Stimulated activated CD4-positive, alpha-beta T cell treated with anti-CD3 and anti-CD28 coated beads, Interleukin-4, amount 100 ng/mL, for 24 hours (primary cell): ENCODE data around the gene DACT2.
"Not testable (repeated sequence)": the region's sequence is repeated elsewhere in the genome, so short reads cannot be mapped to it uniquely, and the experiment has no call there.

Source experiments
- DNase-seq: peaks from one replicate; pipeline ENCODE4 v3.0.0-alpha.2; 2020

Gene DACT2

DNA sequence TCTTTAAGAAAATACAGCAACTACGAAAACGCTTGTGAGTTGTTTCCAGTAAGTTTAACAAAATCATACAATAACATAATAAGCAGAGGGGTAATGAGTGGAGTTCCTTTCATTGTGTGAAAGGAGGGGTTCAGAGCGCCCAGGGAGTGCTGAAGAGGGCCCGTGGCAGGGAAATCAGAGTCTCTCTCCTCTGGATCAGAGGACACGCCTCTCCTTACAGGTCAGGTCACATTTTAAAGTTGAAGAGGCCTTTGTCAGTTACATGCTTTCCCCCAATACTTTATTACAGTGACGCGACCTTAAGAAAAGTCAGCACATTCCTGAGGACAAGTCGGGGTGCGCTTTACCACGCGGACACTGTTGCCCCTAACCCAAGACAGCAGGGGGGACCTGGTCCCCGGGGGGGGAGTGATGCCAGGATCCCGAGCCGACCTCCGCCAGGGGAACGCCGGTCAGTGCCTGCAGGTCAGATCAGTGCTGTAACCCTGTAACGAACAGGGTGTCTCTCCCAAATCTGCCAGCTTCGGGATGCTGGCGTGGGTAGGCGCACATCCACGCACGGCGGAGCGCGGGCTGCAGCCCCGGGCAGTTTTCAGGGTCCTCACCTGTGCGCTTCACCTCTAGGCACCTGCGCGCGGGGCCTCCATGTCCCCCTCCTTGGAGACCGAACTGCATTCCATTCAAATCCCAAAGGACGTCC, 848 bp downstream of the DACT2 start:
- no peak for DNase-seq

DNA sequence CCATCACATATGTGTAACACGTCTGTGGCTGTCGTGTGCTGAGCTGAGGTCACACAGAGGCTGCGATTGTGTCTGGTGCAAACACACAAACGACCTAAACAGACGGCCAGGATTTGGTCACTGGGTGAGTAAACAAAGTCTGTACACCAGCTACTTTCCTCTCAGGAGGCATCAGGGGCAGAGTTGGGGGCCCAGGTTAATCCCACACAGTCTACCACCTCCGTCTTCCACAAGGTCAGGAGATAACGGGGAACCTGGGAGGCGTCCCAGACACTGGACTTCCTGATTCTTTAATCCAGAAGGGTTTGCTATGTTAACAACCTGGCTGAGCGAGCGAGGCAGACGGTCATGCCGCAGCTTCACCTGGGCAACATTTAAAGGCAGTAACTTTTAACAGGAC, 1.5 kb downstream of the DACT2 start:
- no peak for DNase-seq

DNA sequence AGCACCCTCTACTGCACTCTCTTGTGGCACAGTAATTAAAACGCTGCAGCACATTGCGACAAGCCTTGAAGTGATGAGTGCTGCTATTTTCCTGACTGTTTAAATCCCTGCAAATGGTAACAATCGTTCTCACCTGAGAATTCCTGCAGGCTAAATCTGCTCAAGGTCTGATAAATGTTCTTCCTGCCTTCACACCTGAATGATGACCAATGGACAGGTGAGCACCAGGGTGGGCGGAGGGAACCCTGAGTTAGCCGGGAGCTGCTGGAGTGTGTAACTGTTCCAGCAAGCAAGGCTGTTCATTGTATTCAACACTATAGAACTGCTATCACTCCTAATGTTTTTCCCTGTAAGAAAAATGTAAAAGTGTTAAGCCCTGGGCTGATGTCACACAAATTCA, 4.0 kb downstream of the DACT2 start:
- DNase-seq = no peak

DNA sequence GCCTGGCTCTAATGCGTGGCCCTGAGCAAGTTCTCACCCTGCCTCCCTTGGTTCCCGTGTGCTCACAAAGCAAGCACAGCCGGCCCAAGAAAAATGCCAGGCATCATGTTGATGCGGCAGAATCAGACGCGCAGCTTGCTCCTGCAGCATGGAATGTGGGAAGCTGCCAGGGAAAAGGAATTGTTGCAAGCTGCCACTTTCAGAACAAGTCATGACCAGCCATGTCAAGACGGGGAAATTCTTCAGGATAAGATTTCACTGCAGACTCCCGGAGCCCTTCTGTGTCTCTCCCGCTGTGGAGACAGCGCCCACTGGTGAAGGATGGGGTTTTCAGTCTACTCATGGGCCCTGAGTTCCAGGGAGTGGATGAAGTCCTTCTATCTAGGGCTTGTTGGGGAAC, 4.6 kb downstream of the DACT2 start:
- no peak for DNase-seq

DNA sequence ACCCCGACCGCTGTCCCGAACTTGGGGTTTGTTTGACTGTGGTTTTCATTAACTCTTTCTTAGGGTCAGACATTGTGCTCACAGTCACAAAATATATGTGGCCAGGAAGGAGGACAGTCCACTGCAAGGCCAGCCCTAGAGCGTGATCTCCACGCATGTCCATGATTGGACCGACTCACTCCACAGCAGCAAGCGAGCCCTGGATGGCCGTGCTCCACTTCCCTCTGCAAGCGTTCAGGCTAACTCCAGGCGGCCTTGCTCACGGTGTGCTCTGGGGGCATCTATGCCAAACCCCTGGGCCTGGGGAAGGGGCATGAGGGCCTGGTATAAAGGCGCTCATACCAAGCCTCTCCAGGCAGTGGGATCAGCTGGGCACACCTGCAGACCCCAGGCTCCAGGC, 5.6 kb downstream of the DACT2 start:
- DNase-seq = no peak

DNA sequence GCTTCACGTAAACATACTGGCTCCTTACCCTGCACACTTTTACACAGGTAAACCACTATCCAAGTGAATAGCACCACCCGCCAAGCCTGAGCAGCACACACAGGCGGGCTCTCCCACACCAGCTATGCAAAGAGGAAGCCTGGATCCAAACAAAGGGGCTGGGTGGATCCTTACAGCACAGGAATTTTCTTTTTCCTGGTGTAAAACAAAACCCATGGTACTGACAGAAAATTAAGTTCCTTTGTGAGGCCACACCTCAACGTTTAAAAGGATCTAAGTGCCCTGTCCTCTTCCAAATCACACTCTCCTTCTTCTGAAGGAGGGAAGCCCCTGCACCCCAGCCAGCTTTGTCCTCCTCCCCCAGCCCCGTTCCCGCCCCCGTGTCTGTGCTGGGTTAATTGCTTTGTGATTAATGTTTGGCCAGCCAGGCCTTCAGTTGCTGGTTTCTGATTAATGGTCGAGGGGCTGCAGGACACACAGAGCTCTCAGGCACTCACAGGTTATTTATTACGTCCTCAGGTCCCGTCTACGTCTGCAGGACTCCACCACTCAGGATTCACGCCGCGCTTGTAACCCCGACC, 6.1 kb downstream of the DACT2 start:
- no peak for DNase-seq

DNA sequence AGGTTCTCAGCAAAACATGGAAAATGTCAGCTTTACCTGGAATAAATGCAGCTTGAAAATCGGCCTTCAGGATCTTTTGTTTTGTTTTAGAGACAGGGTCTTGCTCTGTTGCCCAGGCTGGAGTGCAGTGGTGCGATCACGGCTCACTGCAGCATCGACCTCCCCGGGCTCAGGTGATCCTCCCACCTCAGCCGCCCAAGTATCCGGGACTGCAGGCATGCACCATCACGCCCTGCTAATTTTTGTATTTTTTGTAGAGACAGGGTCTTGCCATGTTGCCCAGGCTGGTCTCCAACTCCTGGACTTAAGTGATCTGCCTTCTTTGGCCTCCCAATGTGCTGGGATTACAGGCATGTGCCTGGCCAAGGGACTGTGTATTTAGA, 7.5 kb downstream of the DACT2 start:
- not testable (repeated sequence) for DNase-seq

DNA sequence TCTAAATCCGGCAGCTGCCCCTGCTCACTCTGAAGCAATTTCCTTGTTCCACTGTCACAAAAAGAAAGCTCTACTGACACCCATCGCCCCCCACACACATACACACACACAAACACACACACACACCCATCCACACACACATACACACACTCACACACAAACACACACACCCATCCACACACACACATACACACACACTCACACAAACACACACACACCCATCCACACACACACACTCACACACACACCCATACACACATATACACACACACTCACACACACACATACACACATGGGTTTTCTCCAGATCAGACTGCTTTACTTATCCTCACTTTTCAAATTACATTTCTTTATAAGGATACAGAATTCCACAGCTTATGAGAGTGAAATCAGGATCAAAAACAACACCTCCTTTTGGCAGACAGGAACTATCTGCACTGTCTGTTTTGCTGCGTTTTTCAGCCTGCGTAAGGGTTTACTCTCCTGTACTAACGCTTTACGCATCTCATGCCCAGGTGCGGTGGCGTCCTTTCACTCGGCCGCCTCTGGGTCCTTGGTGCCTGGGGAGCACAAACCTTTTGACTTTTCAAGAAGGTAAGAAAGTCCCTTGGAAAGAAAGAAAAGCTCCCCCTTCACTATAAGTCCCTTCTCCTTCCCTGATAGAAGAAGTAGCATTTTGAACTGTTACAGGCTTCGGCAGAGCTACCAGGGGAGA, 8.0 kb downstream of the DACT2 start:
- no peak for DNase-seq

DNA sequence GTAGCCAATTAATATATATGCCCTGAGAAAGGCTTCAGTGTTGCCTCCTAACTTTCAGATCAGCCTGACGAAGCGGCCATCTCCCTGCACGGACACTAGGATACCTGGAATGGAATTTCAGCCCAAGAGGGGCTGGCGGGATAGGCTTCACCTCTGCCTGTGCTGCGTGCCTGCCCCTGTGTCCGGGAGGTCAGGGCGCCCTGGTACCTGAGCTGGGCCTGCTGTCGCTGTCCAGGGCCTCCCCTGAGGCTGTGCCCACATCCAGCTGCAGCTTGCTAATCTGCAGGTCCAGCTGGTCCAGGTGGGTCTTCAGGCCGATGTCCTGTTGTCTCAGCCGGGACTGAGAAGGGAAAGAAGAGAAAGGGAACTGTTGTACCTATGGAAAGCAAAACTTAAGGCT, 8.6 kb downstream of the DACT2 start:
- no peak for DNase-seq

DNA sequence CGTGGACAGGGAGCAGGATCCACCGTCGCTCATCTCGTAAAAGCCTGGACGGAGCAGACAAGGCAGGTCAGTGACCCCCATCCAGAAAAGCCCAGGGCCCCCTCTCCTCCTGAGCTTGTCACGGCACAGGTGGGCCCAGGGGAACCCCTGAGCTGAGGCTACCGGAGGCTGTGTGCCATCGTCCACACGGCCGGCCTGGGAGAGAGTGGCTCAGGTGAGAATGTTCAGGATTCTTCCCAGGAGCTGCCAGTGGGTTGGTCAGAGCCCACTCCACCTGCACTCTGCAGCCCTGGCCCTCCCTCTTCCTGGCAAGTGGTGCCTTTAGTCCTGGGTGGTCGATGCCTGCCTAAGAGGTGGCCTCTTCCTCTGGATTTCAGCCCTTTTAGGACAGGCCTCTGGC, 9.2 kb downstream of the DACT2 start:
- DNase-seq = no peak

DNA sequence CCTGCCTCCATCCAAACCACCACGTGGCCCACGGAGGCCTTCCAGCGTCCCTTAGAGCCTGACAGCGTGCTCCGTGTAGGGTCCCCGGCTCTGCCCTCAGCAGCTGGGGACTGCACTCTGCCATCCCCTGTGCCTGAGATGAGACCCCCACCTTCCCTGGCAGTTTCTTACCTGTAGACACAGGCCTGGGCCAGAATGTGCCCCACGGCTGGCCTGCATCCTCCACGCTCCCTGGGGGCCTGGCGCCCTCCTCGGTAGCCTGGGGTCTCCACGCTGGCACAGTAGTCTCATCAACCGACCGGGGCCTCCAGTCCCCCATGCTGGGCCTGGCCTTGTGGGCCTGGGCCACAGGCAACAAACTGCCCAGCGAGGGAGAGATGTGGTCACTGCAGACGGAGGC, 9.6 kb downstream of the DACT2 start:
- no peak for DNase-seq

DNA sequence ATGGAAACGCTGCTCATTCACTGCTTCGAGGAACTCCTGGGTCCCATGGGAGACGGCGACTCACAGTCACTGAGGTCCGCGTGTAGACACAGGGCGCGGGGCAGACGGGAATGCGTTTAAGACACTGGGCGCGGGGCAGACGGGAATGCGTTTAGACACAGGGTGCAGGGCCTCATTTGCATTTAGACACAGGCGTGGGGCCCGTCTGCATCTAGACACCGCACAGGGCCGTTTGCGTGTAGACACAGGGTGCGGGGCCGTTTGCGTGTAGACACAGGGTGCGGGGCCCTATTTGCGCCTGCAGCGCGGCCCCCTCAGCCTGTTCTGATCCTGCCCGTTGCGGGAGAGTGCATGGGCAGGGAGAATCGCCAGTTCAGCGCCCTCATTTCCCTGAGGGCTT, 10.4 kb downstream of the DACT2 start:
- DNase-seq = no peak

DNA sequence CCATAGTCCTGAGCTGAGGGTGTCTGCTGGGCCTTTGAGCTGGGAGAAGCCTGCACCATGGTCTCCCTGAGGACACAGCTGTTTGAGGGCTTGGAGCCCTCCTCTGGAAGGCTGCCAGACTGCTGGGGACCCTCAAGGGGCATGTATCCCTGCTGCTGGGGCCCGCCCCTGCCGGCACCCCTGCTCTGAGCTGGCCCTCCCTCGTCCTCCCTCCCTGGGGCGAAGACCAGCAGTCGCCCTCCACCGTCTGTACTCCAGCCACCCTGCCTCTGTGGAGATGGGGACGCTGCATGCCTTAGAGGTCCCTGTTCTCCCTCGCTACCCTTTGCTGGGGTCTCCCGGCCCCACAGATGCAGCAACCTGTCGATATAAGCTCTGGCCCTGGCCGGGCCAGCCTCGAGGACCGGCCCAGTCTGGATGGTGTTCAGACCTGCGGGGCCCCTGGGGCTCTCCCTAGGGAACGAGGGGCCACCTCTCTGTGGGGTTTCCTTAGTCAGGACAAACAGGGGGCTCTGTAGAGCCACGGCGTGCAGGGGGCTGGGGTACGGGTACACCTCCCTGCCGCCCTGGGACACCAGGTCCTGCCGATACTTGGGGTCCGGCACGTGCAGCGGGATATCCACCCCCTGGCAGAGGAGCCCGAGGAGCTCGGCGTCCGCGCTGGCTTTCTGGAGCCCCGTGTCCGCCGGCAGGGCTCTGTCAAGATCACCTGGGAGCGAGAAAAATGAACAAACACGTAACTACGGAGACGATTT, 11.0 kb downstream of the DACT2 start:
- DNase-seq = no peak

DNA sequence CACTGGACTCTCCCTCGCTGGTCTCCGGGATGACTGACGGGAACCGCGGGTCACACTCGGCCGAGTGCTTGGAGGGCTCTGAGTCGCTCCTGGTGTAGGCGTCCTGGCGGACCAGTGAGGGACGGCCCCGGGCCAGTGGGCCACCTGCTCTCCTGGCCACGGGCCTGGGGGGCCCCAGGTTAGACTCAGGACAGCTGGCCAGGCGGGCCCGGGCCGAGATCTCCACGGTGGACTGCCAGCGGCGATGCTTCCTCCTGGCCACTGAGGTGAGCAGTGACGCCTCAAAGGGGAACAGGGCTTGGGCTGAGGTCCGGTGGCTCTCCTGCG, 11.9 kb downstream of the DACT2 start:
- DNase-seq = no peak

DNA sequence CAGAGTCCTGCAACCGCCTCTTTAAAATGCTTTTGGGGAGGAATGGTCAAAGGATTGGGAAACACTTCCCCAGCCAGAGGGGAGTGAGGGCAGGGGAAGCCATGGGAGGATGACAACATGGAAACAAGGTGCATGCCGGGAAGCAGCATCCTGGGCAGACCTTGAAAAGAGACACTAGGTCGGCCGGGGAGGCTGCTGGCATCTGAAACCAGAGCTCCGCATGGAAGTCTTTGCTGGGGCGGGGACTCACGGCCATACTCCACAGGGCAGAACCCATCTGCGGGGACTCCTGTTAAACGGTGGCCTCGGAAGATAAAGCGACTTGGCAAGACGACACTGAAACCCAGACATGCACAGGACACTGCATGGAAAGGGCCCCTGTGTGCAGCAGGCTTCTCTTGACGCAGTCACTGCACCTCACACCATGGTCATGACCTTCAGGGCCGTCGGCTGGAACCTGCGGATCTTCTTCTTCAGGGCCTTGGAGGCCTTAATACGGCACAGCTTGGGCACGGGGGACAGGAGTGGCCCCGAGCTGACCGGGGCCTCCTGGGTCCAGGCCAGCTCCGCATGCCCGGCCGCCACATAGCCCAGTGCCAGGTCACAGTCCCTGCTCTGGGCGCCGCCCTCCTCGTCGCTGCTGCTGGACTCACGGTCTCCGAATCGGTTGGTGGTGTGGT, 12.4 kb downstream of the DACT2 start:
- no peak for DNase-seq

DNA sequence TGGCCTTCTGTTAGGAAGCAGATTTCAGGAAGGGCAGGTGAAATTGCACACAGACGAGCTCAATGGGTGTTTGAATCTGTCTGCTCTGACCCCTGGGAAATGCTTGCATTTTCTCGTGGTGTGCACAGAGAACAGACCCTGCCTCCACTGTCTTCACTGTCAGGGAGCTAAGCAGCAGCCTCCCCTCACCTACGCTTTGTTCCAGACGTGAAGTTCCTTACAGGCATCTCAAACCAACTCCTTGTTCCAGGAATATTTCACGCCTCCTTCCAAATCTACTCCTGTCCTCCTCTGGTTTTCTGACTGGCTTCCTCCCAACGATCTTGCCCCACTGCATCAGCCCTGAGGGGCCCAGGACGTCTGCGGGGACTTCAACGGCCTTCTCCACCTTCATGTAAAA, 13.7 kb downstream of the DACT2 start:
- DNase-seq = no peak

DNA sequence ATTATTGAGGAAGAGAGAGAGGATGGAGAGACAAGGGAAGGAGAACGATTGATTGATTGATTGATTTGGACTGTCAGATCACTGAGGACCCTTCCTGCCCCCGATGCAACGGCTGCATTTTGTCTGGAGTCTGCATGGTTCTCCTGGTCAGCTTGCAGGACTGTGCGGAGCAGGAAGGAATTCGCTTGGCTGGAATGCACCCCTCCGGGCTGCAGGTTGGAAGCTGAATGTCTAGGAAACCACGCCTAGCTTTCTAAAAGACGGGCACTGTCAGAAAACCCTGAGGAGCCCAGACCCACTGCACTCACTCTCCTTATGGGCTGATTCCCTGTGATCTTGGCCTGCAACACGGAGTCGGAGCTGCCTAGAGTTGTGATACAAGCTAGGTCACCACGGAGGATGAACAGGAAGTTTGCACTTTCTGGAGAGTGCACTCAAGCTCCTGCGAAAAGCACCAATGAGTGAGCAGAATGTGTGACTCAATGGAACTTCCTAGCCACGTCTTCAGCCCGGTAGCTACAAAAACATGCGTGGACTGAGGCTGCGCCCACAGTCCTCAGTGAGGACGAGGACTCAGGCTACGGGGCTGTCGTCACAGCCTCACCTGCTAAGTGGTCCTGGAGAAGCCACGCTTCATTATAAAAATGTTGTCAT, 14.4 kb downstream of the DACT2 start:
- no peak for DNase-seq

DNA sequence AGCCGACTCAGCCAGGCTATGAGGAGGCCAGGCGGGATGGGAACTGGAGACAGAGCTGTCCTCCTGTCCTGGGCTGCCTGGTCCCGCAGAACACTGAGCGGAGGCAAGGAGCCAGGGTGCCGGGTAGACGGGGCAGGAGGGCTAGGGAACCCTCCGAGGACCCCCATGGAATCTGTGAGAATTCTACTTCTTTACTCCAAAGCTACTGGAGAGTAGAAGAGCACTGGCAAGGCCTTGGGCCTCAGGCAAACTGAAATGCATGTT, 14.9 kb downstream of the DACT2 start:
- DNase-seq = no peak

DNA sequence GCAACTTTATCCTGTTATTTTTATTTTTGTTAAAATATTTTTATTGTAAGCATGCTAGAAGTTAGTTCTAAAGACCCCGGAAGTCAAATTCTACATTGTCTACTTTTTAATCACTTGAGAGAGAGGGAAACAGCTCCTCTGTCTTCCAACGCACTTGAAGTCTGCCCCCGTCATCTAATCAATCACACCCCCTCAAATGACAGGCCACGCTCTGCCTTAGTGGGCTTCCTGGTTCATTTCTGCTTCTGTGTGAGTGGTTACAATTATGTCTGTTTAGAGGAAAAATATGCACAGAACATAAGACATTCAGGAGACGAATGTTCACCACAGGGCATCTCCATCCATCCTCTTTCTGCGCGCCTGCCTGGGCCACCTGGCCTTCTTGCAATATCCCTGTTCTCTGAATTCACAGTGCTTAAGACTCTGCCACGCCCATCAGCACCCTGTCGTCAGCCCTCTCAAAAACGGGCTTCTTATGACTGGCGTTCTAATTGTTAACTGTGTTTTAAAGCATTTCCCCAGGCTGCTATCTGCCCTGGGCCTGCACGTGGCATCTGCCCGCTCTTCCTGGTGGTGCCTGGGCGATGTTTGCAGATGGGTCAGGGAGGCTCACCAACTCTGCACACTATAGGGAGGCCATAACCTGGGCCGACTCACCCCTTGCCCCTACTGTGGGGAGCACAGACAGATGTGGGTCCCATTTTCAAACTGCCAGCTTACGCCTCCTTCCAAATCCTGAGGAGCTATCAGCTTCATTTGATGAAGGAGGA, 15.4 kb downstream of the DACT2 start:
- no peak for DNase-seq

DNA sequence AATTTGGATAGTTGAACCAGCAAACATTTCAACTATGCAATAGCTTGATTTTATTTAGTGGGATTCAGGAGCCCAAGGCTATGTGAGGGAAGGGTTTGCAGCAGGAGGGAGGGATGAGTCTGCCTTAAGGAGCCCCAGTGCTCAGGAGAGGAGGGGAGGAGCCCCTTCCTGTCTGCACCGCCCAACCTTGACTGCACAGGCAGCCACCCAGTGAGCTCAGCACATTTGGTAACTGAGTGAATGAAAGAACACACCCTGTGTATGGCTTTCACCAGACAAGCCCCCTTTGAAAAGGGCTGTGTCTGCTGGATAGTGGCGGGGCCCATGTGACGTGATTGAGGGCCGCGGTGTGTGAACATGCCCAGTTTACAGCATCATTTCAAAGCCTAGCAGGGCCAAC, 17.0 kb downstream of the DACT2 start:
- no peak for DNase-seq

DNA sequence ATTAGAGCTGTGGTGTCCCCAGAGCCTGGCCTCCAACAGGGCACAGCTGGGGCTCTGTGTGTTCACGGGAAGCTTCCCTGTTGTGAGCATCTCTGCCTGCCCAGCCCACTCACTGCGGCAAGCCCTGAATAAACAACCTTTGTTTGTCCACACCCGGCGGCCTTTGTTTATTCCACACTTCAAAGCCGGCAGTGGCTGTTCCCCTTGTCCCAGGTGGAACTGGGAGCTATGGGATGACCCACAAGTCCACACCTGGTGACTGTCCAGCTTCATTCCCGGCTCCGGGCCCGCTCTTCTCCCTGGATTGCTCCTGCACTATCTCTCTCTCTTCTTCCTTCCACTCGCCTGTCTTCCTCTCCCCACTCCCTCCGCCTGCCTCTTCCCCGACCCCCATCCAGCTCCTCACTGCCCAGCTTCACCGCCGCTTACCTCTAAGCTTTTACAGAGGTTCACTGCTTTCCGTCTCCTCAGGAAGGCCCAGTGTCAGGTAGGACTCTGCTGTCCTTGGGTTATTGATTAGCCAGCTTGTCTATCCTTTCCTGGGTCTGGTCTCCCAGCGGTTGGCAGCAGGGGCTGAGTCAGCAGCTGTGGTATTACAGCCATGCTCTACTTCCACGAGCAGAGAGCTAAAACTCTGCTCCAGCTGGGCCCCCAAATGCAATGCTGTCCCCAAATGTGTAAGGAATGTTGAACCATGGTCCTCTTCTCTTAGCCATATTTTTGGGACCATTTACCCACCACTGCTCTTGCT, 17.8 kb downstream of the DACT2 start:
- no peak for DNase-seq
